ENCODE measurements around the gene P2RX1. TPM values are rescaled to one million over a fixed set of nuclear protein-coding genes. Genes with fewer than 3 reads are reported as not detected.

P2RX1 gene
- polyA plus RNA-seq, 3 donors, result 22.9 to 117 (median 33.8) TPM

DNA sequence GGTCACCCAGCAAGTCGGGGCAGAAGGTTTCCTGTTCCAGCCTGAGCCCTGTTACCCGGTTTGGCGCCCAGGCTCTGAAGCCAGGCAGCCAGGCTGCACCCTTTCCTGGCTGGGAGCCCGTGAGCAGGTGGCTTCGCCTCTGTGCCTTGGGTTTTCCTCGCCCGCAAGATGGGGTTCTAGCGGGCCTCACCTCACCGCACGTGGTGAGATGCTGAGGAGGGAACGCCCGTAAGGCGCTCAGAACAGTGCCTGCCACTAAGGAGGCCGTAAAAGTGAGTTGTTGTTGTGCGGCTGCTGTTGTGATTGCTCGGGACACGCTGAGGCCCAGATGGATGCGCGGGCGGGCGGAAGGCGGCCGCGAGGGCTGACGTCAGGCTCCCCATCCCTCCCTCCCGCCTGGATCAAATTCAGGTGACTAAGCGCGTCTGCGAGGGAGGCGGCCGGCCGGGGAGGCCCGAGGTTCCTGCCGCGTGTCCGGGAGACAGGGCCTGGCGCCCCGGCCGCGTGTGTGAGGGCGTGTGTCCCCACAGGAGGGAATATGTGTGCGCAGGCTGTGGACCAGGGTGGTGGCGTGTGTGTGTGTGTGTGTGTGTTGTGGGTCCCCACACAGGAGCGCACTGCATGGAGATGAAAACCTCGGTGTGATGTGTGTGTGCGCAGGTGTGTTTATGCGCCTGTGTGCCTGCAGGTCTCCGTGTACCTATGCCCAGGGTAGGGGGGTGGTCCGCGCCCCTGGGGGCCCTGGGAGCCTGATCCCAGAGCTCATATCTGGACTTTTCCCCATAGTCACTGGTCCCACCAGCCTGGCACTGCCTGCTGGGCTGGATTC, 27.7 kb downstream of the P2RX1 start:
- no peak overlapping the region for H2AFZ ChIP-seq (ENCODE audit: insufficient read depth, low read depth, low read length, poor library complexity, severe bottlenecking)
- H3K9me3 Mint-ChIP-seq, result peaks cover 0 to 2% (median 0%) of the 10 kb centered on the region in 7 donors
- peaks cover 62 to 82% of the 10 kb centered on the region in 2 donors for H3K4me1 ChIP-seq (ENCODE audit: control insufficient read depth in 1 of 2, insufficient read depth in 2 of 2, low read length in 2 of 2)
- H3K79me2 ChIP-seq (ENCODE audit: insufficient read depth, low read length), result no peaks in the 10 kb centered on the region
- H3K27ac ChIP-seq (ENCODE audit: low read depth in 1 of 2, low read length in 2 of 2), result no peak overlapping the region
- no peak overlapping the region for H3K4me2 ChIP-seq (replicated peaks; ENCODE audit: extremely low read depth, low read length, poor library complexity, severe bottlenecking)
- peaks cover 29 to 32% of the 10 kb centered on the region in 2 donors for H3K36me3 Mint-ChIP-seq
- no peak overlapping the region for H3K9ac ChIP-seq (ENCODE audit: insufficient read depth, low read length, poor library complexity, severe bottlenecking)
- no peaks in the 10 kb centered on the region for H4K20me1 ChIP-seq (ENCODE audit: insufficient read depth, low read length)
- H3K27ac Mint-ChIP-seq, result no peak overlapping the region
- TF ChIP-seq, protein P1, sequence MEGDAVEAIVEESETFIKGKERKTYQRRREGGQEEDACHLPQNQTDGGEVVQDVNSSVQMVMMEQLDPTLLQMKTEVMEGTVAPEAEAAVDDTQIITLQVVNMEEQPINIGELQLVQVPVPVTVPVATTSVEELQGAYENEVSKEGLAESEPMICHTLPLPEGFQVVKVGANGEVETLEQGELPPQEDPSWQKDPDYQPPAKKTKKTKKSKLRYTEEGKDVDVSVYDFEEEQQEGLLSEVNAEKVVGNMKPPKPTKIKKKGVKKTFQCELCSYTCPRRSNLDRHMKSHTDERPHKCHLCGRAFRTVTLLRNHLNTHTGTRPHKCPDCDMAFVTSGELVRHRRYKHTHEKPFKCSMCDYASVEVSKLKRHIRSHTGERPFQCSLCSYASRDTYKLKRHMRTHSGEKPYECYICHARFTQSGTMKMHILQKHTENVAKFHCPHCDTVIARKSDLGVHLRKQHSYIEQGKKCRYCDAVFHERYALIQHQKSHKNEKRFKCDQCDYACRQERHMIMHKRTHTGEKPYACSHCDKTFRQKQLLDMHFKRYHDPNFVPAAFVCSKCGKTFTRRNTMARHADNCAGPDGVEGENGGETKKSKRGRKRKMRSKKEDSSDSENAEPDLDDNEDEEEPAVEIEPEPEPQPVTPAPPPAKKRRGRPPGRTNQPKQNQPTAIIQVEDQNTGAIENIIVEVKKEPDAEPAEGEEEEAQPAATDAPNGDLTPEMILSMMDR (IDR thresholded peaks at IDR 0.05), result no peak
- no peaks in the 10 kb centered on the region for H3K27me3 ChIP-seq (ENCODE audit: control insufficient read depth in 2 of 2, insufficient read depth in 2 of 2, low read length in 2 of 2)
- H3K4me1 Mint-ChIP-seq, result peaks cover 59% of the 10 kb centered on the region
- no peak overlapping the region for H3K4me3 ChIP-seq (replicated peaks in 1 of 3; ENCODE audit: low read depth in 2 of 3, low read length in 3 of 3)
- peaks cover 9 to 17% of the 10 kb centered on the region in 2 donors for H3K36me3 ChIP-seq (replicated peaks in 1 of 2; ENCODE audit: control insufficient read depth in 1 of 2, insufficient read depth in 2 of 2, low read length in 2 of 2)
- H3K9me3 ChIP-seq (replicated peaks in 1 of 2; ENCODE audit: control insufficient read depth in 1 of 2, insufficient read depth in 1 of 2, low read length in 2 of 2), result no peaks in the 10 kb centered on the region
- H3K27me3 Mint-ChIP-seq (ENCODE audit: low read depth in 3 of 3), result peaks cover 9 to 21% (median 10%) of the 10 kb centered on the region in 3 donors
- no peak for DNase-seq
- 93% methylated on average over 46 of the region's 50 CpGs for WGBS (ENCODE audit: insufficient coverage)
- no peak overlapping the region for H3K4me3 Mint-ChIP-seq
- intact Hi-C loops (cut with micrococcal nuclease), result no loop called here

DNA sequence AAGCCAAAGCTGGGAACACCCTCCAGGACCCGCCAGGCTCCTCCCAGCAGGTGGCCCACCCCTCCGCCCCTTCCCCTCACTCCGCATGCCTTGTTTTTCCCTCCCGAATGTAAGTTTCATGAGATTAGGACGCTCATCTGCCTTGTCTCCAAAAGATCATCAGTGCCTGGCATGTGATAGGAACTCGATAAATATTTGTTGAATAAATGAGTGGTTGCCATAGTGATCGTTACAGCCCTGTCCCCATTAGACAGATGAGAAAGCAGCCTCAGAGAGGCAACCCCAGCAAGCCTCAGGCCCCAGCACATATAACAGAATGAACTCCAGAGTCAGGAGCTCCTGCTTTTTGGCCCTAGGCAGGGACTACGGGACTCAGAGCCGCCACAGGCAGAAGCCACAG, 28.5 kb downstream of the P2RX1 start:
- H3K36me3 ChIP-seq (replicated peaks in 1 of 2; ENCODE audit: control insufficient read depth in 1 of 2, insufficient read depth in 2 of 2, low read length in 2 of 2), result peaks cover 10 to 17% of the 10 kb centered on the region in 2 donors
- peaks cover 56% of the 10 kb centered on the region for H3K4me1 Mint-ChIP-seq
- H3K4me3 Mint-ChIP-seq, result peak overlapping the region in 1 of 2 donors; percentile 31
- peaks cover 0 to 2% (median 0%) of the 10 kb centered on the region in 7 donors for H3K9me3 Mint-ChIP-seq
- DNase-seq, result no peak
- peak overlapping the region; percentile 40 for H3K9ac ChIP-seq (ENCODE audit: insufficient read depth, low read length, poor library complexity, severe bottlenecking)
- no peaks in the 10 kb centered on the region for H3K79me2 ChIP-seq (ENCODE audit: insufficient read depth, low read length)
- peak overlapping the region in 1 of 2 donors; percentile 76 for H3K27ac ChIP-seq (ENCODE audit: low read depth in 1 of 2, low read length in 2 of 2)
- peak overlapping the region in 5 of 7 donors; percentile 7 to 97 (median 35) for H3K27ac Mint-ChIP-seq
- H3K27me3 Mint-ChIP-seq (ENCODE audit: low read depth in 3 of 3), result peaks cover 8 to 21% (median 9%) of the 10 kb centered on the region in 3 donors
- intact Hi-C loops (cut with micrococcal nuclease), result no loop called here
- no peaks in the 10 kb centered on the region for H3K9me3 ChIP-seq (replicated peaks in 1 of 2; ENCODE audit: control insufficient read depth in 1 of 2, insufficient read depth in 1 of 2, low read length in 2 of 2)
- H3K27me3 ChIP-seq (ENCODE audit: control insufficient read depth in 2 of 2, insufficient read depth in 2 of 2, low read length in 2 of 2), result no peaks in the 10 kb centered on the region
- WGBS (ENCODE audit: insufficient coverage), result 89% methylated on average over 3 of the region's 9 CpGs
- H3K4me2 ChIP-seq (replicated peaks; ENCODE audit: extremely low read depth, low read length, poor library complexity, severe bottlenecking), result peak overlapping the region; percentile 62
- H4K20me1 ChIP-seq (ENCODE audit: insufficient read depth, low read length), result no peaks in the 10 kb centered on the region
- H2AFZ ChIP-seq (ENCODE audit: insufficient read depth, low read depth, low read length, poor library complexity, severe bottlenecking), result no peak overlapping the region
- TF ChIP-seq, protein P1 (IDR thresholded peaks at IDR 0.05), result no peak
- peaks cover 59 to 76% of the 10 kb centered on the region in 2 donors for H3K4me1 ChIP-seq (ENCODE audit: control insufficient read depth in 1 of 2, insufficient read depth in 2 of 2, low read length in 2 of 2)
- peaks cover 35 to 36% of the 10 kb centered on the region in 2 donors for H3K36me3 Mint-ChIP-seq
- H3K4me3 ChIP-seq (replicated peaks in 1 of 3; ENCODE audit: low read depth in 2 of 3, low read length in 3 of 3), result peak overlapping the region in 1 of 3 experiments; percentile 67

Measured in CD14-positive monocyte (primary cell).